B cell (primary cell): Measurements from ENCODE around the gene IQSEC3.

ENCODE experiments used
- EZH2 ChIP-seq: IDR thresholded peaks from 2 replicates; pipeline ENCODE4 v1.6.1; 2012; ENCODE audit warnings: borderline replicate concordance, low read depth, mild to moderate bottlenecking, moderate library complexity, low read length; ENCODE audit not compliant: insufficient read depth, poor library complexity, severe bottlenecking
- TF ChIP-seq, protein P1 (sequence below): fragments of 200-600 bp; IDR thresholded peaks from one replicate; pipeline ENCODE4 v1.8.0; 2022; ENCODE audit warnings: antibody characterized with exemption, mild to moderate bottlenecking

DNA sequence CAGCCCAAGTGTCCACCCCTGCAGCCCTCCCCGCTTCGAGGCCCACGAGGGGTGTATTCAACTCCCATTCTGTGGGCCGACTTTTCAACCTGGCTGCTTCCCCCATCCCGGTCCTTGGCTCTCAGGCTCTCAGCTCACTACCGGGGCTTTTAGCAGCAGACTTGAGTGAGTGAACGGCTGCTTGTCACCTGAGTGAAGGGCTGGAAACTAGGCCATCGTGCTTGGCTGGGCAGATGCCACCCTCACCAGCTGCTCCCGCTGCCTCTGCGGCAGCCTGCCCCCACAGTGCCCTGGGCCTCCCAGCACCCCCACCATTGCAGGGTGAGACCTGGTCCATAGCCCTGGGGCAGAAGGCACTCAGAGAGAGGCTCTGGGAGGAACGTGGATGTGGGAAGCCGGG, 87.5 kb downstream of the IQSEC3 start:
- TF ChIP-seq EZH2, result no peak
- TF ChIP-seq, protein P1, sequence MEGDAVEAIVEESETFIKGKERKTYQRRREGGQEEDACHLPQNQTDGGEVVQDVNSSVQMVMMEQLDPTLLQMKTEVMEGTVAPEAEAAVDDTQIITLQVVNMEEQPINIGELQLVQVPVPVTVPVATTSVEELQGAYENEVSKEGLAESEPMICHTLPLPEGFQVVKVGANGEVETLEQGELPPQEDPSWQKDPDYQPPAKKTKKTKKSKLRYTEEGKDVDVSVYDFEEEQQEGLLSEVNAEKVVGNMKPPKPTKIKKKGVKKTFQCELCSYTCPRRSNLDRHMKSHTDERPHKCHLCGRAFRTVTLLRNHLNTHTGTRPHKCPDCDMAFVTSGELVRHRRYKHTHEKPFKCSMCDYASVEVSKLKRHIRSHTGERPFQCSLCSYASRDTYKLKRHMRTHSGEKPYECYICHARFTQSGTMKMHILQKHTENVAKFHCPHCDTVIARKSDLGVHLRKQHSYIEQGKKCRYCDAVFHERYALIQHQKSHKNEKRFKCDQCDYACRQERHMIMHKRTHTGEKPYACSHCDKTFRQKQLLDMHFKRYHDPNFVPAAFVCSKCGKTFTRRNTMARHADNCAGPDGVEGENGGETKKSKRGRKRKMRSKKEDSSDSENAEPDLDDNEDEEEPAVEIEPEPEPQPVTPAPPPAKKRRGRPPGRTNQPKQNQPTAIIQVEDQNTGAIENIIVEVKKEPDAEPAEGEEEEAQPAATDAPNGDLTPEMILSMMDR, result no peak
